ENCODE results near the gene CCDC188. TPM values are rescaled to one million over a fixed set of nuclear protein-coding genes. Genes with fewer than 3 reads are reported as not detected.

Gene CCDC188
- total and polyA plus RNA-seq, 2 of the 4 experiments (the other 2 are of a cell fraction) = 0.10 TPM; not detected in 1

DNA sequence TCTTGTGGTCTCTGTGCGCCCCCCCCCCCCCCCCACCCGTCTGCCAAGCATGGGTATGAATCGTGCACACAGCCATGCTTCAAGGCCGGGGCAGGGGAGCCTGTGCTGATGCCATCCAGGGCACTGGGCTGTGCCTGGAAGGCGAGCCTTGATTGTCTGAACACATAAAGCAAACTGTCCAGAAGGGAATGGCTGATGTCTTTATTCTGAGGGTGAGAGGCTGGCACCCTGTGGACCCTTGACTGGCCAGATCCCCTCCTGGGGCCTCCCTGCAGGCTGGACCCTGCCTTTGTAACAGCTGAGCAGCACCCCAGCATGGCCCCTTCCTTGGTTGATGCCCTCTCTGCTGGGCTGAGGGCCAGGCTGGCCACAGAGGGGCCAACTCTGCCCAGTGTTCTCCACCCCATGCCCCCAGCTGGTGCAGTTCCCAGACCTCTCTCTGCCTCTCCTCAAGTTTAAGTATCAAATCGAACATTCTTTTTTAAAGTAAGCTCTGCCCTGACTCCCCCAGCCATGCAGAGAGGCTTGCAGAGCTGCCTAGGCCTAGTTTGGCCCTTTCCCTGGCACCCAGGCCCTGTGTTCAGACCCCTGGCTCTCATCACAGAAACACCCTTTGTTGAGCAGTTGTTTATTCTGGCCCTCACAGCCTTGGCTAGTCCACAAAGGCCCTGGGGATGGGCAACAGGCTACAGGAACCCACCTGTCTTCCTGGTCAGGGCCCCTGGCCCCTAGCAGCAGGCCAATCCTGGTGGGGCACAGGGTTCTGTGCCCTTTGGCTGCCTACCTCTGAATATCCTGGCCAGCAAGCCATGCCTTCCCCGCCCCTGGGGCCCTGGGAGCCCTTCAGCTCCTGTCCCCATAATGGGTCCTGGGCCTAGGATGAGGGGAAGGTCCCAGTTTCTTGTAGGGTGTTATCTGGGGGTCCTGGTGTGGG is 38.9 kb downstream of the CCDC188 start:
- no CpG with 5 or more reads among the region's 7 CpGs for WGBS, 2 experiments (ENCODE audit: extremely low coverage in 2 of 2, insufficient read length in 1 of 2)
- no peak overlapping the region for H2AFZ ChIP-seq (replicated peaks; ENCODE audit: low read length, poor library complexity)
- no peak overlapping the region for H3K27ac ChIP-seq (ENCODE audit: insufficient read depth, low read length)
- intact Hi-C loops (cut with micrococcal nuclease) = no loop called here
- H3K4ac ChIP-seq (ENCODE audit: low read depth, low read length) = no peak overlapping the region
- H2BK20ac ChIP-seq (ENCODE audit: low read depth, low read length) = no peak overlapping the region
- in situ Hi-C loops (cut with MboI; ENCODE audit: low sequenced_read_pairs) = no loop called here
- H3K18ac ChIP-seq (ENCODE audit: low read depth, low read length) = no peak overlapping the region
- H3K14ac ChIP-seq (replicated peaks; ENCODE audit: low read depth, low read length) = no peak overlapping the region
- no peak overlapping the region for H2BK15ac ChIP-seq (ENCODE audit: low read depth, low read length)
- no peak overlapping the region for H3K56ac ChIP-seq (ENCODE audit: extremely low read depth, insufficient read depth, low read length)
- POLR2A ChIA-PET (ENCODE audit: unreplicated experiment) = no interaction called here
- no peak overlapping the region for H4K8ac ChIP-seq (ENCODE audit: low read depth in 2 of 2, low read length in 2 of 2)
- H4K91ac ChIP-seq (ENCODE audit: insufficient read depth, low read depth, low read length) = no peak overlapping the region
- H3K4me3 ChIP-seq (ENCODE audit: insufficient read depth, low read depth, low read length) = no peak overlapping the region
- CTCF ChIA-PET = no interaction called here
- no peaks in the 10 kb centered on the region for H3K9me3 ChIP-seq (ENCODE audit: control insufficient read depth, insufficient read depth, low read length)
- H3K36me3 ChIP-seq (ENCODE audit: control insufficient read depth, insufficient read depth, low read length) = peaks cover 79% of the 10 kb centered on the region
- no peak for DNase-seq
- no peak for ATAC-seq (ENCODE audit: low read depth)
- H3K4me1 ChIP-seq (ENCODE audit: control insufficient read depth, insufficient read depth, low read length) = peaks cover 2% of the 10 kb centered on the region; the same call in 1 of the 2 replicates
- H4K20me1 ChIP-seq (ENCODE audit: insufficient read depth, low read length) = peaks cover 33% of the 10 kb centered on the region
- no peaks in the 10 kb centered on the region for H3K27me3 ChIP-seq (ENCODE audit: control insufficient read depth, insufficient read depth, low read length)
- dilution Hi-C loops (cut with HindIII; ENCODE audit: low sequenced_read_pairs, unreplicated experiment) = no loop called here
- H3K79me1 ChIP-seq (ENCODE audit: low read depth in 1 of 2, low read length in 2 of 2) = peaks cover 11 to 35% of the 10 kb centered on the region in 2 experiments; a peak in 3 of 4 replicates
- no peak overlapping the region for H2BK5ac ChIP-seq (ENCODE audit: low read depth, low read length, poor library complexity, severe bottlenecking)
- no peak overlapping the region for H2BK120ac ChIP-seq (ENCODE audit: low read depth, low read length)
- no peak overlapping the region for H3K4me2 ChIP-seq (ENCODE audit: low read depth, low read length)
- H3K9ac ChIP-seq (ENCODE audit: low read depth, low read length) = no peak overlapping the region
- TF ChIP-seq, protein P1, sequence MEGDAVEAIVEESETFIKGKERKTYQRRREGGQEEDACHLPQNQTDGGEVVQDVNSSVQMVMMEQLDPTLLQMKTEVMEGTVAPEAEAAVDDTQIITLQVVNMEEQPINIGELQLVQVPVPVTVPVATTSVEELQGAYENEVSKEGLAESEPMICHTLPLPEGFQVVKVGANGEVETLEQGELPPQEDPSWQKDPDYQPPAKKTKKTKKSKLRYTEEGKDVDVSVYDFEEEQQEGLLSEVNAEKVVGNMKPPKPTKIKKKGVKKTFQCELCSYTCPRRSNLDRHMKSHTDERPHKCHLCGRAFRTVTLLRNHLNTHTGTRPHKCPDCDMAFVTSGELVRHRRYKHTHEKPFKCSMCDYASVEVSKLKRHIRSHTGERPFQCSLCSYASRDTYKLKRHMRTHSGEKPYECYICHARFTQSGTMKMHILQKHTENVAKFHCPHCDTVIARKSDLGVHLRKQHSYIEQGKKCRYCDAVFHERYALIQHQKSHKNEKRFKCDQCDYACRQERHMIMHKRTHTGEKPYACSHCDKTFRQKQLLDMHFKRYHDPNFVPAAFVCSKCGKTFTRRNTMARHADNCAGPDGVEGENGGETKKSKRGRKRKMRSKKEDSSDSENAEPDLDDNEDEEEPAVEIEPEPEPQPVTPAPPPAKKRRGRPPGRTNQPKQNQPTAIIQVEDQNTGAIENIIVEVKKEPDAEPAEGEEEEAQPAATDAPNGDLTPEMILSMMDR (conservative IDR thresholded peaks at IDR 0.05; ENCODE audit: low read depth, low read length) = no peak
- no peak for TF ChIP-seq BHLHE40 (IDR thresholded peaks at IDR 0.05; ENCODE audit: low read depth, low read length)
- no peak for TF ChIP-seq MAZ (IDR thresholded peaks at IDR 0.05; ENCODE audit: borderline replicate concordance, low read depth, low read length)
- no peak for TF ChIP-seq RAD21 (IDR thresholded peaks at IDR 0.05; ENCODE audit: low read length)
- no peak for TF ChIP-seq NFE2L2 (IDR thresholded peaks at IDR 0.05; ENCODE audit: low read depth, low read length)
- TF ChIP-seq RFX5 (IDR thresholded peaks at IDR 0.05; ENCODE audit: low read depth, low read length) = no peak
- TF ChIP-seq, protein P2, sequence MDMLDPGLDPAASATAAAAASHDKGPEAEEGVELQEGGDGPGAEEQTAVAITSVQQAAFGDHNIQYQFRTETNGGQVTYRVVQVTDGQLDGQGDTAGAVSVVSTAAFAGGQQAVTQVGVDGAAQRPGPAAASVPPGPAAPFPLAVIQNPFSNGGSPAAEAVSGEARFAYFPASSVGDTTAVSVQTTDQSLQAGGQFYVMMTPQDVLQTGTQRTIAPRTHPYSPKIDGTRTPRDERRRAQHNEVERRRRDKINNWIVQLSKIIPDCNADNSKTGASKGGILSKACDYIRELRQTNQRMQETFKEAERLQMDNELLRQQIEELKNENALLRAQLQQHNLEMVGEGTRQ (IDR thresholded peaks at IDR 0.05; ENCODE audit: low read depth, low read length) = no peak
- TF ChIP-seq CHD1 (IDR thresholded peaks at IDR 0.05; ENCODE audit: low read depth, low read length) = no peak
- TF ChIP-seq FOS (IDR thresholded peaks at IDR 0.05; ENCODE audit: low read depth, low read length) = no peak
- TF ChIP-seq RCOR1 (IDR thresholded peaks at IDR 0.05; ENCODE audit: insufficient replicate concordance, low read length) = no peak
- no peak for TF ChIP-seq CEBPB (IDR thresholded peaks at IDR 0.05; ENCODE audit: low read depth, low read length)
- TF ChIP-seq MXI1 (IDR thresholded peaks at IDR 0.05; ENCODE audit: borderline replicate concordance, low read depth, low read length) = no peak
- TF ChIP-seq POLR2A (IDR thresholded peaks at IDR 0.05; ENCODE audit: low read depth, low read length) = no peak
- no TSS peak for BruUV-seq (replicated peaks)
- H2AK9ac ChIP-seq (replicated peaks; ENCODE audit: low read depth, low read length, poor library complexity) = no peak overlapping the region
- no peaks in the 10 kb centered on the region for H3K9me1 ChIP-seq (ENCODE audit: insufficient read depth, low read length)
- no peak overlapping the region for H3K23ac ChIP-seq (ENCODE audit: low read depth, low read length)
- no peak overlapping the region for H4K5ac ChIP-seq (ENCODE audit: low read depth, low read length)
- H2AK5ac ChIP-seq (ENCODE audit: low read depth, low read length) = no peak overlapping the region
